BJ (cell line): ENCODE data around the gene CTSL. TPM values are rescaled to one million over a fixed set of nuclear protein-coding genes. Genes with fewer than 3 reads are reported as not detected.

Experiments
- CTCF ChIA-PET: fragments of 350-600 bp; formaldehyde crosslinking; extraction: SDS; loops from one replicate; lab custom pipeline; 2021; ENCODE audit warnings: antibody characterized with exemption, inconsistent platforms; lab: Yijun Ruan, JAX
- POLR2A ChIA-PET: fragments of 300-600 bp; sonication (Branson Sonifier 250); formaldehyde crosslinking; extraction: SDS; loops from one replicate; lab custom pipeline; 2021; ENCODE audit warnings: antibody characterized with exemption; lab: Charles Lee
- DNase-seq: peaks from one replicate; pipeline ENCODE4 v3.0.0-alpha.2; 2011; ENCODE audit warnings: low read depth
- H3K27me3 ChIP-seq: 2 replicates; pipeline ENCODE4 v1.6.0; 2011; ENCODE audit warnings: low read length; ENCODE audit not compliant: control insufficient read depth, insufficient read depth
- H3K36me3 ChIP-seq: 2 replicates; pipeline ENCODE4 v1.5.1; 2011; ENCODE audit warnings: low read length; ENCODE audit not compliant: control insufficient read depth, insufficient read depth
- H3K4me3 ChIP-seq: 2 replicates; pipeline ENCODE4 v1.5.1; 2011; ENCODE audit warnings: low read depth, mild to moderate bottlenecking, control low read depth, low read length
- polyA plus RNA-seq: library from polyadenylated mRNA; depleted of rRNA; stranded (reverse); fragments of >200 nt; gene quantifications from 2 replicates; pipeline ENCODE4 v1.2.3, GENCODE V29; 2011
- TF ChIP-seq, protein P1 (sequence below): IDR thresholded peaks from 2 replicates; pipeline ENCODE4 v1.5.1; 2011; ENCODE audit warnings: low read depth, mild to moderate bottlenecking, control low read depth, inconsistent platforms, low read length, moderate library complexity; ENCODE audit not compliant: insufficient read depth

Gene CTSL
- polyA plus RNA-seq, 1 experiment: 146 TPM

DNA sequence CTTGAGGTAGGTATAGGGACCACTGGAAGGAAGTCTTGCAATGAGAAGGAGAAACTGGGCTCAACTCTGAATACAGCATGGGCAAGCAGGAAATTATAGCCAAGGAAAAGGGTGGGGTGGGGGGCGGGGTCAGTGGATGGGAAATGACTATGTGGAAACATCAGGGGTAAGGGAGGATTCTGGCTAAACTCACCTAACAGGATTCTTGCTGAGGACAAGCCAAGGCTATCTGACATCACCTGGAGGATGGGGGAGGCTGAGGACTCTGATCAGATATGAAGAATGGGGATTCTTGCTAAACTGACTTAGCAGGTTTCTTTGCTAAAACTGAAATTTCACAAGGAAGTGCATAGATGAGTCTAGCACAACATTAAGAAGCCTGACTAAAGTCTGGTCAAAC lies 40.8 kb downstream of the CTSL start:
- CTCF ChIA-PET: no interaction called here
- Histone ChIP-seq H3K36me3 (no peaks in the 10 kb centered on the region), H3K4me3 (no peak overlapping the region), H3K27me3 (peaks cover 2% of the 10 kb centered on the region; the same call in 1 of the 2 replicates)
- DNase-seq: no peak
- TF ChIP-seq, protein P1, sequence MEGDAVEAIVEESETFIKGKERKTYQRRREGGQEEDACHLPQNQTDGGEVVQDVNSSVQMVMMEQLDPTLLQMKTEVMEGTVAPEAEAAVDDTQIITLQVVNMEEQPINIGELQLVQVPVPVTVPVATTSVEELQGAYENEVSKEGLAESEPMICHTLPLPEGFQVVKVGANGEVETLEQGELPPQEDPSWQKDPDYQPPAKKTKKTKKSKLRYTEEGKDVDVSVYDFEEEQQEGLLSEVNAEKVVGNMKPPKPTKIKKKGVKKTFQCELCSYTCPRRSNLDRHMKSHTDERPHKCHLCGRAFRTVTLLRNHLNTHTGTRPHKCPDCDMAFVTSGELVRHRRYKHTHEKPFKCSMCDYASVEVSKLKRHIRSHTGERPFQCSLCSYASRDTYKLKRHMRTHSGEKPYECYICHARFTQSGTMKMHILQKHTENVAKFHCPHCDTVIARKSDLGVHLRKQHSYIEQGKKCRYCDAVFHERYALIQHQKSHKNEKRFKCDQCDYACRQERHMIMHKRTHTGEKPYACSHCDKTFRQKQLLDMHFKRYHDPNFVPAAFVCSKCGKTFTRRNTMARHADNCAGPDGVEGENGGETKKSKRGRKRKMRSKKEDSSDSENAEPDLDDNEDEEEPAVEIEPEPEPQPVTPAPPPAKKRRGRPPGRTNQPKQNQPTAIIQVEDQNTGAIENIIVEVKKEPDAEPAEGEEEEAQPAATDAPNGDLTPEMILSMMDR: no peak
- POLR2A ChIA-PET: no interaction called here

DNA sequence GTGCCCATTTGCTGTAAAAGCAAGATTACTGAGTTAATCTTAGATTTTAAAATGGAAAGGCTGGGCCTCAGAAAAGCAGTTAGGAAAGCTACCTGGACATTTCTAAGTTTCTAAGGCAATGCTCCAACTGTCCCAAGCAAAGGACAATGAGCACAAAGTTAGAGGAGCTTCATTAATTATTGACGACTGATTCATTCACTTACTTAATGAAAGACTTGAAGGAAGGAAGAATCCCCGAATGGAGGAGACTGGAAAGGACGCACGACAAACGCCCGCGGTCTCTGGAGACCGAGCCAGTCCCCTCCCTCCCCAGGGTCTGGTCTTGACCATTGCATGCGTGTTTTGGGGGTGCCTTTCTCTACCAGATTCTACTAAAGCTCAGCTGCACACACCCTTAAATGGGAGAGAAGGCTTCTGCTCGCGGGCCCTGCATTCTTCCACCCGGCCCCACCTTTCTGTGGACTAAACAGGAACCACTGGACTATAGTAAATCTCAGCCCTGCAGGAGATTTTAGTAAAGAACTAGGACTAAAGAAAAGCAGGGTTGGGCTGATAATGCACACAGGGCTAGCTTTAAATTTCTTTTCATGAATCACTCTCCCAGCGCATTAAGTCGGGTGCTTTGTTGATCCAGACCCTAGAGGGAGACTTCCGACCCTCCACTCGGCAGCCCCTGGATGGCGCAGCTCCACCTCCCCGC lies 44.8 kb downstream of the CTSL start:
- ChIA-PET CTCF (no interaction called here), POLR2A (no interaction called here)
- H3K4me3 ChIP-seq: no peak overlapping the region
- no peaks in the 10 kb centered on the region for H3K36me3 ChIP-seq
- no peak for DNase-seq
- TF ChIP-seq, protein P1: no peak
- peaks cover 6% of the 10 kb centered on the region for H3K27me3 ChIP-seq

DNA sequence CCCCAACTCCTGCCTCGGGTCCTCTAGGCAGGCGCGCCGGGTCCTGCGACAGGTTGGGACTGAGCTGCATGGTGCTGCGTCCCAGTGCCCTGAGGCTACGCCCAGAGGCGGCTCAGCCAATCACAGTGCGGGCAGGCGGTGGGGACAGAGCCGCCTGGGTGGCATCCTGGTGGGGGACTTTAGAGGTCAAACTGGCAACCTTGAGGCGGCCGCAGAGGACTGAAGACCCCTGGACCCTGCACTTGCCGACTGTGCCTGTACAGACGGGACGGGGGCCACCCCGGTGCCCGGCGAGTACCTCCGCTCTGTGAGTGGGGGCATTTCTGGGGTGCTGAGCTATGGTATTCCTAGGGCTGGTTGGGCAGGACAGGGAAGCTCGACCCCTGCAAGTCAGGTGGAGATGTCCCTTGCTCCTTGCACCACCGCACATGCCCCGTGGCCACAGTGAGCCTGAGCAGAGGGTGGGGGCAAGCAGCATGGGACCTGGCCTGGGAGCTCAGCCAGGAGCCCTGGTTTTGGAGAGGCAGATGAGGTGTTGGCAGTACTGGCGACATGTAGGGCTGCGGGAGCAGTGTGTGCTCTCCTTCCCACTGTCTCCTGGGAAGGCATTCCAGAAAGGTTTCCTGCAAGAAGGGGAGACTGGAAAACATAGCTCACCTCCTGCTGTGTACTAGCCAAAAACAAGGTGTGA lies 45.5 kb downstream of the CTSL start:
- TF ChIP-seq, protein P1: no peak
- no peak for DNase-seq
- peaks cover 8% of the 10 kb centered on the region for H3K27me3 ChIP-seq
- CTCF ChIA-PET: no interaction called here
- H3K4me3 ChIP-seq: no peak overlapping the region
- H3K36me3 ChIP-seq: no peaks in the 10 kb centered on the region
- POLR2A ChIA-PET: no interaction called here

DNA sequence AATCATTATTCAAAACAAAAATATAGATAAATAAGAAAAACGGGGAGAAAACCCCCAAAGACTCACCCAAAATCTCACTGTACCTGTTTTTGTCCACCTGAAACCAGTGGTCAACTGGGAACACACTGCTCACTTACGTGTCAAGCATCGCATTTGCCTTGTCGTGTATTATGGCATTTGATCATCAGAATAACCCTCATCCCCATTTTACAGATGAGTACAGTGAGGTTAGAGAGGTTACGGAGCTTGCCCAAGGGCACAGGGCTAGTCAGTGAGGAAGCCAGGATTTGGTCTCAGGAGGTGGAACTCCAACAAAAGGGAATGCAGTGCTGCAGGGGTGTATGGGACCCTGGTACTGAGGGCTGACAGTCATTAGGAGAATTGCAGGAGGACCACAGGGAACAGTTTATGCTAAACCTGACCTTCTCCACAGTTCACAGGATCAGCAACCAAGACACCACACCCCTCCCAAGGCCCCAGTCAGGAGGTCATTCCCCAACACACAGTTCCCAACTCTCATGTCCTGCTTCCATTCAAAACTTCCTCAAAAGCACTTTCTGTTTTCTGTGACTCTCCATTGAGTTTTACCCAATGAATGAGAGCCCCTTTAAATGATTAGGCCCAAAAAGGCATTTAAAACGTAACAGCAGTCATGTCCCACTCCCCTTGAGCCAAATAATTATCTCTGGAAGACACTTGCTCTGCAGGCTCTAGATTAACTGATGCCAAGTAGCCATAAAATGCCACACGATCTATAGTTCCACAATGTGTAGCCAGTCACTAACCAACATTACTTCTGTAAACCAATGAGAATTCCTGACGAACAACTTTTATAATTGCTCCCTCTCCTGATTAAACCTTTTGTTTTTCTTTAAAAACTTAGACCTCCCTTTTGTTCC lies 50.8 kb downstream of the CTSL start:
- TF ChIP-seq, protein P1: no peak
- ChIA-PET POLR2A (no interaction called here), CTCF (no interaction called here)
- Histone ChIP-seq H3K4me3 (no peak overlapping the region), H3K27me3 (peaks cover 10% of the 10 kb centered on the region), H3K36me3 (no peaks in the 10 kb centered on the region)
- DNase-seq: no peak

DNA sequence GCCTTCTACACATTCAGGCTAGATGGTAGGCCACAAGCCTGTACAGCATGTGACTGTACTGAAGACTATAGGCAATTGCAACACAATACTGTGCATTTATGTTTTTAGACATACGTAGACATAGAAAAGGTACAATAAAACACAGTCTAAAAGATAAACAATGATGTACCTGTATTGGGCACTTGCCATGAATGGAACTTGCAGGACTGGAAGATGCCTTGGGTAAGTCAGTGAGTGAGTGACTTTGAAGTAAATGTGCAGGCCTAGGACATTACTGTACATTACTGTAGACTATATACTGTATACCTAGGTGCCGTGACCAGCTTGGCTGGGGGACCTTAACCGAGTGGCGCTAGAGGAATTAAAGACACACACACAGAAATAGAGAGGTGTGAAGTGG lies 53.1 kb downstream of the CTSL start:
- POLR2A ChIA-PET: no interaction called here
- Histone ChIP-seq H3K36me3 (no peaks in the 10 kb centered on the region), H3K27me3 (0 out of 2 replicates have a peak, but pooled peaks cover 5% of the 10 kb centered on the region), H3K4me3 (no peak overlapping the region)
- TF ChIP-seq, protein P1: no peak
- CTCF ChIA-PET: no interaction called here
- no peak for DNase-seq
